Activated naive CD8-positive, alpha-beta T cell treated with anti-CD3 and anti-CD28 coated beads, Interleukin-2, amount 50 U/mL, for 16 hours (primary cell): ENCODE data around the gene EEF1AKMT4.
A peak's percentile ranks its signal among the peaks of the same experiment; 100 is the strongest.

Experiments used
- DNase-seq: peaks from one replicate; pipeline ENCODE4 v3.0.0-alpha.2; 2020; ENCODE audit warnings: low read depth, low spot score

Gene EEF1AKMT4

DNA sequence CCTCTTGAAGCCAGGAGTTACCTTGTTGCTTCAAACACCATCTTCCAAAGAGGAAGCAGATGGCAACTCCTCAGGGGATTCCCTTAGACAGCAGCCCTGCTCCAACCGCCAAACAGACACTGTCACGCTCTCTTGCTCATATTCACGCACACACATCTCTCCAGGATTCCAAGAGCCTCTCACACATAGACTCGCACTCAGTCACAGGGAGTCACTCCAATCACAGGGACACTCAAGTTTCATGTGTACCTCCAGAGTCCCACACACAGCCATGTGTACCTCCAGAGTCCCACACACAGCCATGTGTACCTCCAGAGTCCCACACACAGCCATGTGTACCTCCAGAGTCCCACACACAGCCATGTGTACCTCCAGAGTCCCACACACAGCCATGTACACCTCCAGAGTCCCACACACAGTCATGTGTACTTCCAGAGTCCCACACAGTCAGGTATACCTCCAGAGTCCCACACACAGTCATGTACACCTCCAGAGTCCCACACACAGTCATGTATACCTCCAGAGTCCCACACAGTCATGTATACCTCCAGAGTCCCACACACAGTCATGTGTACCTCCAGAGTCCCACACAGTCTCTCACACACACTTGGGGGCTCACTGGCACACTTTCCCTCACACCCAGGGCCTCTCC, 14.0 kb upstream of the EEF1AKMT4 start:
- DNase-seq = no peak

DNA sequence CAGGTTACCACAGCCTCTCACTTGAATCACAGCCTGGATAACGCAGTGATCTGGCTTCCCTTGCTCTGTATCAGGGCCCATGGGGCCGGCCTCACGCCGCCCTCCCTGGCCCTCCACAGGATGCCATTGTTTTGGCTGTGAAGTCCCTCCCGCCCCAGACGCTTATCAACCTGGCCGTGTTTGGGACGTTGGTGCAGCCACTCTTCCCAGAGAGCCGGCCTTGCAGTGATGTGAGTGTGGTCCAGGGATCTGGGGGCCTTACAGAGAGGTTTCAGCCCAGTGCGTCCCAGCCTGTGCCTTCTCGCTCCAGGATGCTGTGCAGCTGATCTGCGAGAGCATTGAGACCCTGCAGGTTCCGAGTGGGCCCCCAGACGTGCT, 13.4 kb upstream of the EEF1AKMT4 start:
- no peak for DNase-seq

GRCh38 chr3:184236636-184237035, 12.8 kb upstream of the EEF1AKMT4 start:
- no peak for DNase-seq

DNA sequence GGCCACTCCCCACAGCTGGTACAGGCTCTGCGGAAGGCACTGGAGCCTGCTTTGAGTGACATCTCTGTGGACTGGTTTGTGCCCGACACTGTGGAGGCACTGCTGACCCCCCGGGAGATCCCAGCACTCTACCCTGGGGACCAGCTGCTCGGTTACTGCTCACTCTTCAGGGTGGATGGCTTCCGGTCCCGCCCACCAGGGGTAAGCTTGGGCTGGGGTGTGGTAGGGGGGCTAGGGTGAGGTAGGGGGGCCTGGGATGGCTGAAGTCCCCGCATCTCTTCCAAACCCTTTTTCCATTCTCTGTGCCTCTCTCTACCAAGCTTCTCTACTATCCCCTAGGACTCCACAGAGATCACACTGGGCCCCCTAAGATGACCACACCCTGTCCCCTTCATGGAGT, 12.3 kb upstream of the EEF1AKMT4 start:
- no peak for DNase-seq

- DNase-seq = no peak
Observed at GRCh38 chr3:184237807-184238206, 11.7 kb upstream of the EEF1AKMT4 start.

- DNase-seq = no peak
Observed at GRCh38 chr3:184238246-184238818, 11.1 kb upstream of the EEF1AKMT4 start.

- DNase-seq = no peak
Observed at GRCh38 chr3:184239221-184239620, 10.3 kb upstream of the EEF1AKMT4 start.

GRCh38 chr3:184239708-184240107, 9.8 kb upstream of the EEF1AKMT4 start:
- DNase-seq = no peak

- no peak for DNase-seq
Observed at GRCh38 chr3:184240384-184241140, 8.9 kb upstream of the EEF1AKMT4 start.

- DNase-seq = no peak
Observed at GRCh38 chr3:184241141-184241446, 8.4 kb upstream of the EEF1AKMT4 start.

DNA sequence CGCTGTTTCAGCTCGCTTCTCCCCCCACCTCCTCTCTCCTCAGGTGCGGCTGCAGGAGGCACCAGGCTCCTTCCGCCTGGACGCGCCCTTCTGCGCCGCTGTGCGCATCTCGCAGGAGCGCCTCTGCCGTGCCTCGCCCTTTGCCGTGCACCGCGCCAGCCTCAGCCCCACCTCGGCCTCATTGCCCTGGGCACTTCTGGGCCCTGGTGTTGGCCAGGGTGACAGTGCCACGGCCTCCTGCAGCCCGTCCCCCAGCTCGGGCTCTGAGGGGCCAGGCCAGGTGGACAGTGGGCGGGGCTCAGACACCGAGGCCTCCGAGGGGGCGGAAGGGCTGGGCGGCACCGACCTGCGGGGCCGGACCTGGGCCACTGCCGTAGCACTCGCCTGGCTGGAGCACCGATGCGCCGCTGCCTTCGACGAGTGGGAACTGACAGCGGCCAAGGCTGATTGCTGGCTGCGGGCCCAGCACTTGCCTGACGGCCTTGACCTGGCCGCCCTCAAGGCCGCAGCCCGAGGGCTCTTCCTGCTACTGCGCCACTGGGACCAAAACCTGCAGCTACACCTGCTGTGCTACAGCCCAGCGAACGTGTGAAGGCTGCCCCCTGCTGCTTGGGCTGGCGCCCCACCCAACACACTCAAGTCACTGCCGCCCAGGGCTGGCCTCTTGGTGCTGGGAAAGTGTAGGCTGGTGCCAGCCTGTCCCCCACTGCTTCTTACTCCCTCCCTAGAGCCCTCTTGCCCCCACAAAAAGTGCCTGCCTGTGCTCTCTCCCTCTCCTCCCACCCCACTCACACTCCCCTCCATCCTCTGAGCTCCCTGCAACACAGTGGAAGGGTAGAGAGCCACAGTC, 7.8 kb upstream of the EEF1AKMT4 start:
- DNase-seq = no peak

GRCh38 chr3:184242297-184242685, 7.2 kb upstream of the EEF1AKMT4 start:
- DNase-seq = no peak

DNA sequence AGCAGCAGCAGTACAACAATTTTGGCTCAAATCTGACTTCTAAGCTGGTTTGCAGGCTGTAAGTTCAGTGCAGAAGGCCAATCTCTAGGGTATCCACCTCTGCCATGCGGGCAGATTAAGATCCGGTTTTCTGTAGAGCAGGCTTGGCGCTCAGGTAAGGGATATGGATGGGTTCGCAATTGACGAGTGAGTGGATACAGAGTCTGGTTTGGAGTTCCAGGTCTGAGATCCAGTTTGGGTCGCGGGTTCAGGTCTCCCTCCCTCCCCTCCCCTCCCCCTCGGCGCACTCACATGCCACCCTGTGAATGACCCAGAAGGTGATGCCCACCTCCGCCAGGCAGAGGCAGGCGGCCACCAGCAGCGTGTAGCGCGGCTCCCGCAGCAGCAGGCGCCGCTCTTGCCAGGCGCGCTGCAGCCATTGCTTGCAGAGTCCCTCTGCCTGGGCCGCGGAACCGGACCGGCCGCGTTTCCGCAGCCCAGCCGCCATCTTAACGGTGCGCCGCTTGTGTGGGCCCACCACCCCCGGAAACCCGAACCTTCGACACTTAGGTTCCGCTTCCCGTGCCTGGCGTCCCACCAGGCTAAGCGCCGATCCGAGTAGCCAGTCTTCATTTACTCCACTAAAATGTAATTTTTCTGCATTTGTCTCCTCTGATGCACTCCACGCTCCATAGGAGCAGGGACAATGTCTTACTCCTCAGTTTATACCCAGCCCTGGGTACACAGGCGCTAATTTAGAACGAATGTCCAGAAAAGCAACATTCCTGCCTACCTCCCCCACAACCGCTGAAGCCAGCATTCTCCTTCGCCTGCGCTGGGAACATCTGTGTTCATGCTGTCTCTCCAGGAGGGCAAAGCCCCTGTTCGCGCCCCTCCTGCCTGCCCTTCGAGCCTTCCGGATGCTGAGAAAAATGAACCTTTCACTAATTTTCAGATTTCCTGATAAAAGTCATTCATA, 739 bp upstream of the EEF1AKMT4 start, which contains the start of gene ALG3:
TSS of gene ALG3 (minus strand) at position 509 of the 958 bp plus-strand sequence. CDS start at position 487, 22 bp downstream.
- DNase-seq = peak; percentile 71

GRCh38 chr3:184250167-184250828, 826 bp downstream of the EEF1AKMT4 start:
- peak; percentile 80 for DNase-seq

GRCh38 chr3:184255291-184256039, 6.0 kb downstream of the EEF1AKMT4 start:
- no peak for DNase-seq

DNA sequence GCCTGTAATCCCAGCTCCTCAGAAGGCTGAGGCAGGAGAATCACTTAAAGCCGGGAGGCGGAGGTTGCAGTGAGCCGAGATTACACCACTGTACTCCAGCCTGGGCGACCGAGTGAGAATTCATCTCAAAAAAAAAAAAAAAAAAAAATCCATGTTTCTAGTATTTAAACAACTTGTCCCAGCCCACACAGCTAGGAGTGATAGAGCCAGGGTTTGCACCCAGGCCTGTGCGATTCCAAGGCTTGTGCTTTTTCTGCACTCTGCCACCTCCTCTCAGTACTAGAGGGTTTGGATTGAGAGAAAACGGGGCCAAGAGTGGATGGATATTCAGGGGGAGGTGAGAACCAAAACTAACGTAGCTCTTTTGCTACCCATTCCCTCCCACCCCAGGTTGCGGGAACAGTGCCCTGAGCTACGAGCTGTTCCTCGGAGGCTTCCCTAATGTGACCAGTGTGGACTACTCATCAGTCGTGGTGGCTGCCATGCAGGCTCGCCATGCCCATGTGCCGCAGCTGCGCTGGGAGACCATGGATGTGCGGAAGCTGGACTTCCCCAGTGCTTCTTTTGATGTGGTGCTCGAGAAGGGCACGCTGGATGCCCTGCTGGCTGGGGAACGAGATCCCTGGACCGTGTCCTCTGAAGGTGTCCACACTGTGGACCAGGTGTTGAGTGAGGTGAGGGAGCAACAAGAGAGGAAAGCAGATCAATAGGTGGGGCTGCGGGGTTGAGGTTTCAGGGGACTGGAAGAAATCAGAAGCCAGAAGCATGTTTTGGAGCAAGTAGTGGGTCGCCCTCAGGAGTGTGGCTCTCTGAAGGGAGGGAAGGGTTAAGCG, 7.8 kb downstream of the EEF1AKMT4 start:
- DNase-seq = no peak

DNA sequence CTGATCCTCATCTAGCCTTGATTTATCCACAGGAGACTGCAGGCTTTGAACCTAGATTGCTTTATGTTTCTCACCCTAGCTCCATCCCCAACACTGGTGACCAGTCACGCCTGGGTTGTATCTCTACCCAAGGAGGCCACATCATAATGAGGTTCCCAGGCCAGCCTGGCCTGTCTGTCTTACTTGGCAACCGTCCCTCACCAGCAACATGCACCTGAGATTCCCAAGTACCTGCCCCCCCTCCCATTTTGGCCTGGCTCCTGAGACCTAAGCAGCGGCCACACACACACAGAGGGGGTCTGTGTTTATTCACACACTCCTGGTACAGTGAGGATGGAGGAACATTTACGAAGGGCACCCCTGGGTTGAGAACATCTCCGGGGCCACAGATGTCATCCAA, 9.5 kb downstream of the EEF1AKMT4 start:
- no peak for DNase-seq

- no peak for DNase-seq
Observed at GRCh38 chr3:184259396-184259877, 10.0 kb downstream of the EEF1AKMT4 start.
